Activated naive CD4-positive, alpha-beta T cell treated with anti-CD3 and anti-CD28 coated beads, Interleukin-2, amount 50 U/mL, for 16 hours (primary cell): ENCODE data around the gene CLDN8.

ENCODE experiments used
- DNase-seq: peaks from one replicate; pipeline ENCODE4 v3.0.0-alpha.2; 2020

The CLDN8 gene

GRCh38 chr21:30194701-30195299 is 21.1 kb downstream of the CLDN8 start:
- no peak for DNase-seq

GRCh38 chr21:30193201-30193600 is 22.7 kb downstream of the CLDN8 start:
- no peak for DNase-seq

GRCh38 chr21:30190554-30190953 is 25.3 kb downstream of the CLDN8 start:
- no peak for DNase-seq

- DNase-seq = no peak
Observed at GRCh38 chr21:30189773-30190172, 26.1 kb downstream of the CLDN8 start.

GRCh38 chr21:30186242-30186641 is 29.7 kb downstream of the CLDN8 start:
- no peak for DNase-seq

- DNase-seq = no peak
Observed at GRCh38 chr21:30168086-30168485, 47.8 kb downstream of the CLDN8 start.

GRCh38 chr21:30166705-30167104 is 49.2 kb downstream of the CLDN8 start, which contains the start of gene CLDN17:
Gene CLDN17 (minus strand): TSS chr21:30166805. CDS start chr21:30166617, 188 bp downstream.
- DNase-seq = no peak

GRCh38 chr21:30166171-30166570 is 49.7 kb downstream of the CLDN8 start:
- no peak for DNase-seq

GRCh38 chr21:30164796-30165195 is 51.1 kb downstream of the CLDN8 start:
- DNase-seq = no peak
